Measurements from ENCODE around the gene LCE2A. TPM values are rescaled to one million over a fixed set of nuclear protein-coding genes. Genes with fewer than 3 reads are reported as not detected.

The LCE2A gene
- total RNA-seq, 1 donor from 2014 or later: not detected

- intact Hi-C loops (cut with DNase I): no loop called here
- TF ChIP-seq, protein P1, sequence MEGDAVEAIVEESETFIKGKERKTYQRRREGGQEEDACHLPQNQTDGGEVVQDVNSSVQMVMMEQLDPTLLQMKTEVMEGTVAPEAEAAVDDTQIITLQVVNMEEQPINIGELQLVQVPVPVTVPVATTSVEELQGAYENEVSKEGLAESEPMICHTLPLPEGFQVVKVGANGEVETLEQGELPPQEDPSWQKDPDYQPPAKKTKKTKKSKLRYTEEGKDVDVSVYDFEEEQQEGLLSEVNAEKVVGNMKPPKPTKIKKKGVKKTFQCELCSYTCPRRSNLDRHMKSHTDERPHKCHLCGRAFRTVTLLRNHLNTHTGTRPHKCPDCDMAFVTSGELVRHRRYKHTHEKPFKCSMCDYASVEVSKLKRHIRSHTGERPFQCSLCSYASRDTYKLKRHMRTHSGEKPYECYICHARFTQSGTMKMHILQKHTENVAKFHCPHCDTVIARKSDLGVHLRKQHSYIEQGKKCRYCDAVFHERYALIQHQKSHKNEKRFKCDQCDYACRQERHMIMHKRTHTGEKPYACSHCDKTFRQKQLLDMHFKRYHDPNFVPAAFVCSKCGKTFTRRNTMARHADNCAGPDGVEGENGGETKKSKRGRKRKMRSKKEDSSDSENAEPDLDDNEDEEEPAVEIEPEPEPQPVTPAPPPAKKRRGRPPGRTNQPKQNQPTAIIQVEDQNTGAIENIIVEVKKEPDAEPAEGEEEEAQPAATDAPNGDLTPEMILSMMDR (IDR thresholded peaks at IDR 0.05): no peak
- Histone ChIP-seq H3K4me3 (no peak overlapping the region), H3K27me3 (ENCODE audit: low read depth) (no peaks in the 10 kb centered on the region), H3K9me3 (no peaks in the 10 kb centered on the region), H3K36me3 (no peaks in the 10 kb centered on the region), H3K4me1 (no peaks in the 10 kb centered on the region), H3K27ac (no peak overlapping the region)
- no peak for DNase-seq
- no peak for ATAC-seq
Observed at GRCh38 chr1:152728986-152729385, 30.8 kb downstream of the LCE2A start.

- Histone ChIP-seq H3K4me1 (no peaks in the 10 kb centered on the region), H3K27me3 (ENCODE audit: low read depth) (no peaks in the 10 kb centered on the region), H3K4me3 (no peak overlapping the region), H3K36me3 (no peaks in the 10 kb centered on the region), H3K27ac (no peak overlapping the region), H3K9me3 (no peaks in the 10 kb centered on the region)
- TF ChIP-seq, protein P1 (IDR thresholded peaks at IDR 0.05): no peak
- intact Hi-C loops (cut with DNase I): no loop called here
- DNase-seq (no peak), ATAC-seq (no peak)
Observed at GRCh38 chr1:152735648-152736047, 37.5 kb downstream of the LCE2A start.

DNA sequence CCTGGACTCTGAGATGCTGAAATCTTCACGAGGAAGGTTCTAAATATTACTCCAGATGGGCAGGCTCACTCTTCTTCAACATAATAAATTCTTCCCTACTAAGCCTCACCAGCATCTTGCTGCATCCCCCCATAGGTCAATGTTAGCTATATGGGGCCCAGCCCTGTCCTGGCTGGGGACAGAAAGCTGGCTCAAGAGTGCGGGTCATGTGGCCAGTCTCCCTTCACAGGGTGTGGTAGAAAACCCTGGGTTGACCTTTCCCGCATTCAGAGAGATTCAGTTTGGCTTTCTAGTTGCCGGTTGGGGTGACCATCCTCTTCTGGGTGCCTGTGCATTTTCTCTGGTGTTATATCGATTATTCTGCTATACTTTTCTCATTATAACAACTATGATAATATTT, 39.9 kb downstream of the LCE2A start:
- intact Hi-C loops (cut with DNase I): no loop called here
- no peak for ATAC-seq
- no peaks in the 10 kb centered on the region for H3K27me3 ChIP-seq (ENCODE audit: low read depth)
- no peak overlapping the region for H3K27ac ChIP-seq
- H3K36me3 ChIP-seq: no peaks in the 10 kb centered on the region
- no peaks in the 10 kb centered on the region for H3K4me1 ChIP-seq
- DNase-seq: no peak
- no peak overlapping the region for H3K4me3 ChIP-seq
- H3K9me3 ChIP-seq: no peaks in the 10 kb centered on the region
- TF ChIP-seq, protein P1 (IDR thresholded peaks at IDR 0.05): no peak

DNA sequence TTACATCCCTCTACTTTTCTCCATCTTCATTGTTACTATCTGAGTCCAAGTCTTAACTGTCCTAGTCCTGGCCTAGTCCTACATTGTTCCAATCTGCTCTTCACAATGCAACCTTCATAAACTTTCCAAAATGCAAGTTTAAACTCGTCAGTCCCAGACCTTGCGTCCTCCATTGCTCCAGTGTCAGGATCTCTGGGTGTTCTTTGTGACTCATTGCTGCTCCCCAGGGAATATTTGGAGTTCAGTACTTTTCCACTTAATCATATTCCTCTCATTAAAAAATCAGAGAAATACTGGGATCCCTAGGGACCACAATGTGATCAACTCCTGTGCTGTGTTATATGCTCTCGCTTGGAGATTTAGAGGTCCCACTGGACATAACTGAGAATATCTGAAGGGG, 41.7 kb downstream of the LCE2A start:
- Histone ChIP-seq H3K36me3 (no peaks in the 10 kb centered on the region), H3K4me3 (no peak overlapping the region), H3K4me1 (no peaks in the 10 kb centered on the region), H3K27ac (no peak overlapping the region), H3K27me3 (ENCODE audit: low read depth) (no peaks in the 10 kb centered on the region), H3K9me3 (no peaks in the 10 kb centered on the region)
- no peak for DNase-seq
- intact Hi-C loops (cut with DNase I): no loop called here
- ATAC-seq: no peak
- TF ChIP-seq, protein P1 (IDR thresholded peaks at IDR 0.05): no peak

- Histone ChIP-seq H3K4me3 (no peak overlapping the region), H3K27ac (no peak overlapping the region), H3K27me3 (ENCODE audit: low read depth) (no peaks in the 10 kb centered on the region), H3K36me3 (no peaks in the 10 kb centered on the region), H3K9me3 (no peaks in the 10 kb centered on the region), H3K4me1 (no peaks in the 10 kb centered on the region)
- TF ChIP-seq, protein P1 (IDR thresholded peaks at IDR 0.05): no peak
- ATAC-seq (no peak), DNase-seq (no peak)
- intact Hi-C loops (cut with DNase I): no loop called here
Observed at GRCh38 chr1:152741656-152742055, 43.5 kb downstream of the LCE2A start.

All from lower lobe of right lung (tissue), 2 donors.